Stimulated activated CD4-positive, alpha-beta T cell treated with anti-CD3 and anti-CD28 coated beads, TNF-alpha, amount 100 ng/mL, for 24 hours (primary cell): ENCODE results near the gene KCNK7.
A peak's percentile ranks its signal among the peaks of the same experiment; 100 is the strongest.
"Not testable (repeated sequence)": the region's sequence is repeated elsewhere in the genome, so short reads cannot be mapped to it uniquely, and the experiment has no call there.

Experiments used
- DNase-seq, 3 experiments: peaks; one replicate each; pipeline ENCODE4 v3.0.0-alpha.2; 2020; ENCODE audit warnings: low read depth in 3 of 3

Gene KCNK7

GRCh38 chr11:65573391-65574079, 22.1 kb downstream of the KCNK7 start:
- DNase-seq, result no peak

GRCh38 chr11:65572356-65573051, 23.1 kb downstream of the KCNK7 start, which contains the start of gene FAM89B:
Gene FAM89B, plus strand, starts transcription at chr11:65572538. Its CDS starts 132 bp downstream, at chr11:65572670.
- DNase-seq, result peak; percentile 66 to 91 (median 79)

GRCh38 chr11:65571940-65572339, 23.7 kb downstream of the KCNK7 start:
- no peak for DNase-seq

- DNase-seq, result no peak
Observed at GRCh38 chr11:65571420-65571819, 24.2 kb downstream of the KCNK7 start.

- peak; percentile 97 to 99 (median 97) for DNase-seq
Observed at GRCh38 chr11:65569973-65570918, 25.4 kb downstream of the KCNK7 start, which contains the start of gene ZNRD2. Gene ZNRD2, plus strand, starts transcription at chr11:65570477. Its CDS starts 15 bp downstream, at chr11:65570492.

- no peak for DNase-seq
Observed at GRCh38 chr11:65569164-65569972, 26.2 kb downstream of the KCNK7 start.

- no peak for DNase-seq
Observed at GRCh38 chr11:65565624-65566453, 29.8 kb downstream of the KCNK7 start.

- DNase-seq, result not testable (repeated sequence)
Observed at GRCh38 chr11:65564879-65565559, 30.6 kb downstream of the KCNK7 start.

- no peak for DNase-seq
Observed at GRCh38 chr11:65563601-65564000, 32.0 kb downstream of the KCNK7 start.

GRCh38 chr11:65562788-65563187, 32.8 kb downstream of the KCNK7 start:
- DNase-seq, result no peak

GRCh38 chr11:65562020-65562419, 33.6 kb downstream of the KCNK7 start:
- no peak for DNase-seq

GRCh38 chr11:65560555-65561418, 34.8 kb downstream of the KCNK7 start:
- no peak for DNase-seq

GRCh38 chr11:65559951-65560537, 35.6 kb downstream of the KCNK7 start:
- DNase-seq, result no peak

- no peak for DNase-seq
Observed at GRCh38 chr11:65559535-65559934, 36.1 kb downstream of the KCNK7 start.

GRCh38 chr11:65558930-65559509, 36.6 kb downstream of the KCNK7 start:
- no peak for DNase-seq

- DNase-seq, result no peak
Observed at GRCh38 chr11:65558002-65558929, 37.3 kb downstream of the KCNK7 start, which contains the start of gene LTBP3. Gene LTBP3, minus strand, starts transcription at chr11:65558359. Its CDS starts 400 bp downstream, at chr11:65557959.
